Nasal cavity respiratory epithelium epithelial cell of viscerocranial mucosa (primary cell): ENCODE measurements around the gene SOX4. TPM values are rescaled to one million over a fixed set of nuclear protein-coding genes. Genes with fewer than 3 reads are reported as not detected.

Experiments
- total RNA-seq: library from RNA; depleted of rRNA; stranded (reverse); fragments of >200 nt; gene quantifications from 2 replicates; pipeline ENCODE4 v1.2.3, GENCODE V29; 2014

Gene SOX4
- total RNA-seq: 39.0 and 81.7 TPM in 2 replicates

GRCh38 chr6:21593412-21593926, at the start of gene SOX4:
Gene SOX4 (plus strand): TSS chr6:21593751. CDS start chr6:21594535, 784 bp downstream.

